ENCODE results near the gene NT5C3A.
"Not testable (repeated sequence)": the region's sequence is repeated elsewhere in the genome, so short reads cannot be mapped to it uniquely, and the experiment has no call there.

Gene NT5C3A

DNA sequence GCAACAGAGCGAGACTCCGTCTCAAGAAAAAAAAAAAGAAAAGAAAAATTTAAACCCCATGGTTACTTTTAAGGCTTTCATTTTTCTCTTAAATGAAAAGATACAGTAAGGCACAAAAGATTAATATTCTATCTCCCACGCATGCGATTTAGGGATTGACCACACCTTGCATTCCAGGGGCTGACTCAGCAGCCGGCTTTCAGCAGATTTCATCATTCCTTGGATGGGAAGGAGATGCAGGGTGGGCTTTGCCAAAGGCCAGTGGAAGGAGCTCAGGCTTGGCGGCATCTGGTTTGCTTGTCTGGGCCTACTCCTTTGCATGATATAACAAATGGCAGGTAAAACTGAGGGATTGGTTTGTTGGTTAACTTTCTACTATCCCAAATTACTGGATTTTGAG, 83.3 kb downstream of the NT5C3A start:
- not testable (repeated sequence) for H3K9me3 ChIP-seq (ENCODE audit: insufficient read depth, low read depth, low read length); H4K20me1 ChIP-seq (ENCODE audit: insufficient read depth, low read length, poor library complexity, severe bottlenecking); H2AFZ ChIP-seq (ENCODE audit: low read length); H3K4me2 ChIP-seq (ENCODE audit: low read depth, low read length, poor library complexity, severe bottlenecking); H3K4me3 ChIP-seq (ENCODE audit: low read length, poor library complexity, severe bottlenecking); H3K4me1 ChIP-seq (ENCODE audit: insufficient read depth, low read length, poor library complexity, severe bottlenecking); H3K27me3 ChIP-seq (ENCODE audit: insufficient read depth, low read length, poor library complexity, severe bottlenecking); H3K9me2 ChIP-seq (replicated peaks; ENCODE audit: low read depth, low read length); H3K36me3 ChIP-seq (ENCODE audit: insufficient read depth, low read length); H3F3A ChIP-seq (ENCODE audit: low read depth); H3K79me2 ChIP-seq (ENCODE audit: insufficient read depth, low read length); H3K9ac ChIP-seq (ENCODE audit: low read depth, low read length, poor library complexity, severe bottlenecking)

DNA sequence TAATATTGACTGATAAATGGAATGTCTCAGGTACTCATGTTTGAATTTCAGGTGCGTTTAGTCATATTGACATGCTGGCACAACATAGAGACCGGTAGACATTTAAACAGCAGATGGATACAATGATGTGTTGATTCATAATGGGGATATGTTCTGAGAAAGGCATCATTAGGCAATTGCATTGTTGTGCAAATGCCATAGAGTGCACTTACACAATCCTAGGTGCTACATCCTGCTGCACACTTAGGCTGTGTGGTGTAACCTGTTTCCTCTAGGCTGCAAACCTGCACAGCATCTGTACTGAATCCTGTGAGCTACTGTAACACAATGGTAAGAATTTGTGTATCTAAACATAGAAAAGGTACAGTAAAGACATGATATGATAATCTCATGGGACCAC, 85.4 kb downstream of the NT5C3A start:
- H3K9me3 ChIP-seq (ENCODE audit: insufficient read depth, low read depth, low read length); H3K36me3 ChIP-seq (ENCODE audit: insufficient read depth, low read length); H4K20me1 ChIP-seq (ENCODE audit: insufficient read depth, low read length, poor library complexity, severe bottlenecking); H3K4me2 ChIP-seq (ENCODE audit: low read depth, low read length, poor library complexity, severe bottlenecking); H3K79me2 ChIP-seq (ENCODE audit: insufficient read depth, low read length); H3K4me3 ChIP-seq (ENCODE audit: low read length, poor library complexity, severe bottlenecking); H3K9me2 ChIP-seq (replicated peaks; ENCODE audit: low read depth, low read length); H3K27me3 ChIP-seq (ENCODE audit: insufficient read depth, low read length, poor library complexity, severe bottlenecking); H3K4me1 ChIP-seq (ENCODE audit: insufficient read depth, low read length, poor library complexity, severe bottlenecking); H2AFZ ChIP-seq (ENCODE audit: low read length); H3K9ac ChIP-seq (ENCODE audit: low read depth, low read length, poor library complexity, severe bottlenecking); H3F3A ChIP-seq (ENCODE audit: low read depth): not testable (repeated sequence)

DNA sequence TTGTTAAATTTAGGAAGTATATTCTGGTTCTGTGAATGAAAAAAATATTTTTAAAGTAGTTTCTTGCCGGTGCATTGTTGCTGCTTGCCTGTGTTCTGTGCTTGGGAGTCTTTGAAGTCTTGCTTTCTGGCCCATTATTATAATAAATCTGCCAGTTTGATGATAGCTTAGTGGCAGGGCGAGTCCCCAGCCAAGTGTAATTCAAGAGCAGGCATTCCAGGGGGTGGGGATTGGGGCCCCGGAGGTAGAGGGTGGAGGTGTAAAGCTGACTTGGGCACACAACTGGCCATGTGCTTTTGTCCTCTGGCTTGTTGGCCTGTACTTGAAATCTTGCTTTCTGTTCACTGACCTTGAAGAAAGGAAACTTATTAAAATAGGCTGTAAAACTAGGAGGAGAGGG, 90.6 kb downstream of the NT5C3A start:
- H3K4me1 ChIP-seq (ENCODE audit: insufficient read depth, low read length, poor library complexity, severe bottlenecking); H3K79me2 ChIP-seq (ENCODE audit: insufficient read depth, low read length); H2AFZ ChIP-seq (ENCODE audit: low read length); H4K20me1 ChIP-seq (ENCODE audit: insufficient read depth, low read length, poor library complexity, severe bottlenecking); H3F3A ChIP-seq (ENCODE audit: low read depth); H3K9me3 ChIP-seq (ENCODE audit: insufficient read depth, low read depth, low read length); H3K27me3 ChIP-seq (ENCODE audit: insufficient read depth, low read length, poor library complexity, severe bottlenecking); H3K4me2 ChIP-seq (ENCODE audit: low read depth, low read length, poor library complexity, severe bottlenecking); H3K9ac ChIP-seq (ENCODE audit: low read depth, low read length, poor library complexity, severe bottlenecking); H3K9me2 ChIP-seq (replicated peaks; ENCODE audit: low read depth, low read length); H3K36me3 ChIP-seq (ENCODE audit: insufficient read depth, low read length); H3K4me3 ChIP-seq (ENCODE audit: low read length, poor library complexity, severe bottlenecking): not testable (repeated sequence)

DNA sequence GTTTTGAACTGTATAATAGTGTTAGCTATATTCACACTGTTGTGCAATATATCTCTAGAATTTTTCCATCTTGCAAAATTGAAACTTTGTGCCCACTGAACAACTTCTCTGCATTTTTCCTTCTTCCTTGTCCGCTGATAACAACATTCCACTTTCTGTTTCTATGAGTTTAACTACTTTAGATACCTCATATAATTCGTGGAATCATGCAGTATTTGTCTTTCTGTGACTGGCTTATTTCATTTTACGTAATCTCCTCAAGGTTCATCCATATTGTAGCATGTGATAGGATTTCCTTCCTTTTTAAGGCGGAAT, 95.4 kb downstream of the NT5C3A start:
- H3K36me3 ChIP-seq (ENCODE audit: insufficient read depth, low read length); H3K79me2 ChIP-seq (ENCODE audit: insufficient read depth, low read length); H3K9me2 ChIP-seq (replicated peaks; ENCODE audit: low read depth, low read length); H2AFZ ChIP-seq (ENCODE audit: low read length); H3K9ac ChIP-seq (ENCODE audit: low read depth, low read length, poor library complexity, severe bottlenecking); H3K4me2 ChIP-seq (ENCODE audit: low read depth, low read length, poor library complexity, severe bottlenecking); H3K4me3 ChIP-seq (ENCODE audit: low read length, poor library complexity, severe bottlenecking); H3K4me1 ChIP-seq (ENCODE audit: insufficient read depth, low read length, poor library complexity, severe bottlenecking); H3K27me3 ChIP-seq (ENCODE audit: insufficient read depth, low read length, poor library complexity, severe bottlenecking); H4K20me1 ChIP-seq (ENCODE audit: insufficient read depth, low read length, poor library complexity, severe bottlenecking); H3F3A ChIP-seq (ENCODE audit: low read depth); H3K9me3 ChIP-seq (ENCODE audit: insufficient read depth, low read depth, low read length): not testable (repeated sequence)

DNA sequence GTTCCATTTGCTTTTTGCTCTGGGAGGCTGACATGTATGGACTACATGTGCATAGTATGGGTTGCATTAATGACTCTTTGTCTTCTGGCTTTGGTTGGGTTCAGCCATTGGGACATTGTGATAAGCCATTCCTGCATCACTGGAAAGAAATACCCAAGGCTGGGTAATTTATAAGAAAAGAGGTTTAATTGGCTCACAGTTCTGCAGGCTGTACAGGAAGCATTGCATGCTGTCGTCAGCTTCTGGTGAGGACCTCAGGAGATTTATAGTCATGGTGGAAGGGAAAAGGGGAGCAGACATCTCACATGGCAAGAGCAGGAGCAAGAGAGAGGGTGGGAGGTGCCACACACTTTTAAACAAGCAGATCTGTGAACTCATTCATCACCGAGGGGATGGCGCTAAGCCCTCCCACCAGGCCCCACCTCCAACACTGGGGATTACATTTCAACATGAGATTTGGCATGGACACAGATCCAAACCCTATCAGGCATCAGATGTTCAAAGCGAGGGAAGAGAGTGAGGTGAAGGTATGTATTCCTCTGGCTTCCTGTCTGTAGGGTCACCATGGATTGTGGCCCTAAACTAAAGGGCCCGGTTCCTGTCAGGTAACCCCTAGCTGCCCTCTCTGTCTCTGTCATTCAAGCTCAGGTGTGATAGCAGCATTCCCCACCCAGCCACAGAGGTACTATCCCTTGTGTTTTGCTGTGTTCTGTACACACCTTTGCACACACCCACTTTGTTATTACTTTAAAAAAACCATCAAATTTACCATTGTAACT, 95.9 kb downstream of the NT5C3A start:
- not testable (repeated sequence) for H3K27me3 ChIP-seq (ENCODE audit: insufficient read depth, low read length, poor library complexity, severe bottlenecking); H3K4me1 ChIP-seq (ENCODE audit: insufficient read depth, low read length, poor library complexity, severe bottlenecking); H3K4me2 ChIP-seq (ENCODE audit: low read depth, low read length, poor library complexity, severe bottlenecking); H3K9me2 ChIP-seq (replicated peaks; ENCODE audit: low read depth, low read length); H3K9me3 ChIP-seq (ENCODE audit: insufficient read depth, low read depth, low read length); H3F3A ChIP-seq (ENCODE audit: low read depth); H3K79me2 ChIP-seq (ENCODE audit: insufficient read depth, low read length); H3K4me3 ChIP-seq (ENCODE audit: low read length, poor library complexity, severe bottlenecking); H4K20me1 ChIP-seq (ENCODE audit: insufficient read depth, low read length, poor library complexity, severe bottlenecking); H3K9ac ChIP-seq (ENCODE audit: low read depth, low read length, poor library complexity, severe bottlenecking); H3K36me3 ChIP-seq (ENCODE audit: insufficient read depth, low read length); H2AFZ ChIP-seq (ENCODE audit: low read length)
